ENCODE measurements around the gene E2F4.
A peak's percentile ranks its signal among the peaks of the same experiment; 100 is the strongest.

Gene E2F4

GRCh38 chr16:67170168-67170948 is 21.6 kb upstream of the E2F4 start, which contains the start of gene NOL3:
Gene NOL3, plus strand, starts transcription at chr16:67170538.
- DNase-seq (ENCODE audit: low read depth) = peak; percentile 77
- H3K4me3 ChIP-seq (ENCODE audit: low read depth, low read length) = peak within 1 kb of the TSS; percentile 67

GRCh38 chr16:67170949-67171649 is 20.9 kb upstream of the E2F4 start:
- TF ChIP-seq CTCF (IDR thresholded peaks at IDR 0.05; ENCODE audit: insufficient read depth, low read depth, low read length, missing control alignments) = no peak
- DNase-seq (ENCODE audit: low read depth) = no peak
- peak overlapping the region; percentile 67 for H3K4me3 ChIP-seq (ENCODE audit: low read depth, low read length)

More at GRCh38 chr16:67170168-67170948, 21.6 kb upstream of the E2F4 start, which contains the start of gene NOL3:
- no peak for TF ChIP-seq CTCF (IDR thresholded peaks at IDR 0.05; ENCODE audit: insufficient read depth, low read depth, low read length, missing control alignments)

- H3K4me3 ChIP-seq (ENCODE audit: low read depth, low read length) = peak overlapping the region; percentile 53
- no peak for TF ChIP-seq CTCF (IDR thresholded peaks at IDR 0.05; ENCODE audit: insufficient read depth, low read depth, low read length, missing control alignments)
- no peak for DNase-seq (ENCODE audit: low read depth)
Measured at GRCh38 chr16:67173323-67173722, 18.6 kb upstream of the E2F4 start.

GRCh38 chr16:67173808-67174705 is 17.9 kb upstream of the E2F4 start:
- peak overlapping the region; percentile 53 for H3K4me3 ChIP-seq (ENCODE audit: low read depth, low read length)
- TF ChIP-seq CTCF (IDR thresholded peaks at IDR 0.05; ENCODE audit: insufficient read depth, low read depth, low read length, missing control alignments) = peak; percentile 18
- peak; percentile 73 for DNase-seq (ENCODE audit: low read depth)

- no peak for DNase-seq (ENCODE audit: low read depth)
- 0 out of 2 replicates have a peak overlapping the region, but pooled peaks have one; percentile 53 for H3K4me3 ChIP-seq (ENCODE audit: low read depth, low read length)
- no peak for TF ChIP-seq CTCF (IDR thresholded peaks at IDR 0.05; ENCODE audit: insufficient read depth, low read depth, low read length, missing control alignments)
Measured at GRCh38 chr16:67174706-67175231, 17.2 kb upstream of the E2F4 start.

- TF ChIP-seq CTCF (IDR thresholded peaks at IDR 0.05; ENCODE audit: insufficient read depth, low read depth, low read length, missing control alignments) = no peak
Measured at GRCh38 chr16:67176662-67177061, 15.3 kb upstream of the E2F4 start.

More at GRCh38 chr16:67176662-67177061, 15.3 kb upstream of the E2F4 start:
- no peak for DNase-seq (ENCODE audit: low read depth)
- H3K4me3 ChIP-seq (ENCODE audit: low read depth, low read length) = no peak overlapping the region

All from GM12865 (cell line).